ENCODE measurements around the gene TBC1D21.

Gene TBC1D21

DNA sequence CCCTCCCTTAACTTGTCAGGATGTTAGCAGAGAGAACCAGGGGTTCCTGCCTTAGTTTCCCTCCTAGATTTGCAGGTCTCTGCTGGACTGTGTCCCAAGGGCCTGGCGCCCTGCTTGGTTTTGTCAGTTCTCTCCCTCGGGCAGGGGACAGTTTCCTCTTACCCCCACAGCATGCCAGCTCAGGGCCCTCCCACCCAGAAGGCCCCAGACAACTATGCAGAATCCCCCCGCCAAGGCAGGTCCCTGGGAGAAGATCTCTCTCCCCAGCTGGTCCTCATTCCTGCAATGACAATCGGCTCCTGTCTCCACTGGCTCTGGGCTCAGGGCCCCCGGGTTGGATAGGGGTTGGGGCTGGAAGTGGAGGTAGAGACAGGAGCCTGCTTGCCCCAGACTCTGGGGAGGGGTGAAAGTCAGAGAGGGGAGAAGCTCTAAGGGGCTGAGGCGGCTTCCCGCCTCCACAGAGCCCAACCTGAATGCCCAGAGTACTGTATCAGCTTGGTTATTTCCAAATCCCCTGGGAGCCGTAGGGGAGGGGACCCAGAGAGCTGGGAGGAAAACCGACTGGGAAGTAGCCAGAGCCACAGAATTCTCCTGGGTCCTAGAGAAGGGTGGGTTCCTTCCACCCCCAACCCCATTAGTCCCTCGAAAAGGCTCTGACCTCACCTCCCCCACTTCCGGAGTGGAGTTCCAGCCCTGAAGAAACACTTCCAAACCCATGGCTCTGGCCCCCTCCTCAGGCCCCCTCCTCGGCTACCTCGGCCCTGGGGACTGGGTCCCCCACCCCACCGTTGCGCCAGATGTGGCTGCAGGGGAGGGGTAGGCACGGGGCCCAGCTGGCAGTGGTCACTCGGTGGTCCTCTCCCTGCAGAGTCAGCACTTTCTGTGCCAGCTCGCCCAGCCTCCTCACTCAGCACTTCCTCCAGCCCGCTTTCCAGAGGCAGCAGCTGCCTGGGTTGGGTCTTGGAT lies 49.1 kb downstream of the TBC1D21 start (continued):
- TF ChIP-seq, protein P1, sequence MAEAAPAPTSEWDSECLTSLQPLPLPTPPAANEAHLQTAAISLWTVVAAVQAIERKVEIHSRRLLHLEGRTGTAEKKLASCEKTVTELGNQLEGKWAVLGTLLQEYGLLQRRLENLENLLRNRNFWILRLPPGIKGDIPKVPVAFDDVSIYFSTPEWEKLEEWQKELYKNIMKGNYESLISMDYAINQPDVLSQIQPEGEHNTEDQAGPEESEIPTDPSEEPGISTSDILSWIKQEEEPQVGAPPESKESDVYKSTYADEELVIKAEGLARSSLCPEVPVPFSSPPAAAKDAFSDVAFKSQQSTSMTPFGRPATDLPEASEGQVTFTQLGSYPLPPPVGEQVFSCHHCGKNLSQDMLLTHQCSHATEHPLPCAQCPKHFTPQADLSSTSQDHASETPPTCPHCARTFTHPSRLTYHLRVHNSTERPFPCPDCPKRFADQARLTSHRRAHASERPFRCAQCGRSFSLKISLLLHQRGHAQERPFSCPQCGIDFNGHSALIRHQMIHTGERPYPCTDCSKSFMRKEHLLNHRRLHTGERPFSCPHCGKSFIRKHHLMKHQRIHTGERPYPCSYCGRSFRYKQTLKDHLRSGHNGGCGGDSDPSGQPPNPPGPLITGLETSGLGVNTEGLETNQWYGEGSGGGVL (tag by site-specific recombination; IDR thresholded peaks at IDR 0.05): peak; percentile 77
- TF ChIP-seq OSR2 (tag by site-specific recombination; IDR thresholded peaks at IDR 0.05) (peak; percentile 24; the same call in 1 of the 2 replicates), ZNF324 (tag by site-specific recombination; IDR thresholded peaks at IDR 0.05) (peak; percentile 61; the same call in 1 of the 2 replicates), ZBTB20 (tag by site-specific recombination; IDR thresholded peaks at IDR 0.05) (0 out of 2 replicates have a peak, but pooled peaks have one; percentile 37), ZIC2 (tag by site-specific recombination; IDR thresholded peaks at IDR 0.05) (0 out of 2 replicates have a peak, but pooled peaks have one; percentile 8), SP7 (tag by site-specific recombination; IDR thresholded peaks at IDR 0.05) (peak; percentile 14), KLF8 (tag by site-specific recombination; IDR thresholded peaks at IDR 0.05) (peak; percentile 66), ZBTB8A (tag by site-specific recombination; IDR thresholded peaks at IDR 0.05) (peak; percentile 48), IKZF3 (tag by site-specific recombination; IDR thresholded peaks at IDR 0.05) (peak; percentile 66; the same call in 1 of the 2 replicates), ZNF394 (tag by site-specific recombination; IDR thresholded peaks at IDR 0.05; ENCODE audit: borderline replicate concordance) (0 out of 2 replicates have a peak, but pooled peaks have one; percentile 49), ZNF629 (tag by site-specific recombination; IDR thresholded peaks at IDR 0.05) (0 out of 2 replicates have a peak, but pooled peaks have one; percentile 22), WT1 (tag by site-specific recombination; IDR thresholded peaks at IDR 0.05) (peak; percentile 84)
- TF ChIP-seq, protein P2, sequence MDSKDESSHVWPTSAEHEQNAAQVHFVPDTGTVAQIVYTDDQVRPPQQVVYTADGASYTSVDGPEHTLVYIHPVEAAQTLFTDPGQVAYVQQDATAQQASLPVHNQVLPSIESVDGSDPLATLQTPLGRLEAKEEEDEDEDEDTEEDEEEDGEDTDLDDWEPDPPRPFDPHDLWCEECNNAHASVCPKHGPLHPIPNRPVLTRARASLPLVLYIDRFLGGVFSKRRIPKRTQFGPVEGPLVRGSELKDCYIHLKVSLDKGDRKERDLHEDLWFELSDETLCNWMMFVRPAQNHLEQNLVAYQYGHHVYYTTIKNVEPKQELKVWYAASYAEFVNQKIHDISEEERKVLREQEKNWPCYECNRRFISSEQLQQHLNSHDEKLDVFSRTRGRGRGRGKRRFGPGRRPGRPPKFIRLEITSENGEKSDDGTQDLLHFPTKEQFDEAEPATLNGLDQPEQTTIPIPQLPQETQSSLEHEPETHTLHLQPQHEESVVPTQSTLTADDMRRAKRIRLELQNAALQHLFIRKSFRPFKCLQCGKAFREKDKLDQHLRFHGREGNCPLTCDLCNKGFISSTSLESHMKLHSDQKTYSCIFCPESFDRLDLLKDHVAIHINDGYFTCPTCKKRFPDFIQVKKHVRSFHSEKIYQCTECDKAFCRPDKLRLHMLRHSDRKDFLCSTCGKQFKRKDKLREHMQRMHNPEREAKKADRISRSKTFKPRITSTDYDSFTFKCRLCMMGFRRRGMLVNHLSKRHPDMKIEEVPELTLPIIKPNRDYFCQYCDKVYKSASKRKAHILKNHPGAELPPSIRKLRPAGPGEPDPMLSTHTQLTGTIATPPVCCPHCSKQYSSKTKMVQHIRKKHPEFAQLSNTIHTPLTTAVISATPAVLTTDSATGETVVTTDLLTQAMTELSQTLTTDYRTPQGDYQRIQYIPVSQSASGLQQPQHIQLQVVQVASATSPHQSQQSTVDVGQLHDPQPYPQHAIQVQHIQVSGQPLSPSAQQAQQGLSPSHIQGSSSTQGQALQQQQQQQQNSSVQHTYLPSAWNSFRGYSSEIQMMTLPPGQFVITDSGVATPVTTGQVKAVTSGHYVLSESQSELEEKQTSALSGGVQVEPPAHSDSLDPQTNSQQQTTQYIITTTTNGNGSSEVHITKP (tag by site-specific recombination; IDR thresholded peaks at IDR 0.05): peak; percentile 25; the same call in 1 of the 2 replicates
- TF ChIP-seq, protein P3, sequence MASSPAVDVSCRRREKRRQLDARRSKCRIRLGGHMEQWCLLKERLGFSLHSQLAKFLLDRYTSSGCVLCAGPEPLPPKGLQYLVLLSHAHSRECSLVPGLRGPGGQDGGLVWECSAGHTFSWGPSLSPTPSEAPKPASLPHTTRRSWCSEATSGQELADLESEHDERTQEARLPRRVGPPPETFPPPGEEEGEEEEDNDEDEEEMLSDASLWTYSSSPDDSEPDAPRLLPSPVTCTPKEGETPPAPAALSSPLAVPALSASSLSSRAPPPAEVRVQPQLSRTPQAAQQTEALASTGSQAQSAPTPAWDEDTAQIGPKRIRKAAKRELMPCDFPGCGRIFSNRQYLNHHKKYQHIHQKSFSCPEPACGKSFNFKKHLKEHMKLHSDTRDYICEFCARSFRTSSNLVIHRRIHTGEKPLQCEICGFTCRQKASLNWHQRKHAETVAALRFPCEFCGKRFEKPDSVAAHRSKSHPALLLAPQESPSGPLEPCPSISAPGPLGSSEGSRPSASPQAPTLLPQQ (tag by site-specific recombination; IDR thresholded peaks at IDR 0.05): 0 out of 2 replicates have a peak, but pooled peaks have one; percentile 25
- TF ChIP-seq, protein P4, sequence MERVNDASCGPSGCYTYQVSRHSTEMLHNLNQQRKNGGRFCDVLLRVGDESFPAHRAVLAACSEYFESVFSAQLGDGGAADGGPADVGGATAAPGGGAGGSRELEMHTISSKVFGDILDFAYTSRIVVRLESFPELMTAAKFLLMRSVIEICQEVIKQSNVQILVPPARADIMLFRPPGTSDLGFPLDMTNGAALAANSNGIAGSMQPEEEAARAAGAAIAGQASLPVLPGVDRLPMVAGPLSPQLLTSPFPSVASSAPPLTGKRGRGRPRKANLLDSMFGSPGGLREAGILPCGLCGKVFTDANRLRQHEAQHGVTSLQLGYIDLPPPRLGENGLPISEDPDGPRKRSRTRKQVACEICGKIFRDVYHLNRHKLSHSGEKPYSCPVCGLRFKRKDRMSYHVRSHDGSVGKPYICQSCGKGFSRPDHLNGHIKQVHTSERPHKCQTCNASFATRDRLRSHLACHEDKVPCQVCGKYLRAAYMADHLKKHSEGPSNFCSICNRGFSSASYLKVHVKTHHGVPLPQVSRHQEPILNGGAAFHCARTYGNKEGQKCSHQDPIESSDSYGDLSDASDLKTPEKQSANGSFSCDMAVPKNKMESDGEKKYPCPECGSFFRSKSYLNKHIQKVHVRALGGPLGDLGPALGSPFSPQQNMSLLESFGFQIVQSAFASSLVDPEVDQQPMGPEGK (tag by site-specific recombination; IDR thresholded peaks at IDR 0.05): peak; percentile 78
- TF ChIP-seq, protein P5, sequence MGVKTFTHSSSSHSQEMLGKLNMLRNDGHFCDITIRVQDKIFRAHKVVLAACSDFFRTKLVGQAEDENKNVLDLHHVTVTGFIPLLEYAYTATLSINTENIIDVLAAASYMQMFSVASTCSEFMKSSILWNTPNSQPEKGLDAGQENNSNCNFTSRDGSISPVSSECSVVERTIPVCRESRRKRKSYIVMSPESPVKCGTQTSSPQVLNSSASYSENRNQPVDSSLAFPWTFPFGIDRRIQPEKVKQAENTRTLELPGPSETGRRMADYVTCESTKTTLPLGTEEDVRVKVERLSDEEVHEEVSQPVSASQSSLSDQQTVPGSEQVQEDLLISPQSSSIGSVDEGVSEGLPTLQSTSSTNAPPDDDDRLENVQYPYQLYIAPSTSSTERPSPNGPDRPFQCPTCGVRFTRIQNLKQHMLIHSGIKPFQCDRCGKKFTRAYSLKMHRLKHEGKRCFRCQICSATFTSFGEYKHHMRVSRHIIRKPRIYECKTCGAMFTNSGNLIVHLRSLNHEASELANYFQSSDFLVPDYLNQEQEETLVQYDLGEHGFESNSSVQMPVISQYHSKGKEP (tag by site-specific recombination; IDR thresholded peaks at IDR 0.05): peak; percentile 32; the same call in 1 of the 2 replicates
- TF ChIP-seq, protein P6, sequence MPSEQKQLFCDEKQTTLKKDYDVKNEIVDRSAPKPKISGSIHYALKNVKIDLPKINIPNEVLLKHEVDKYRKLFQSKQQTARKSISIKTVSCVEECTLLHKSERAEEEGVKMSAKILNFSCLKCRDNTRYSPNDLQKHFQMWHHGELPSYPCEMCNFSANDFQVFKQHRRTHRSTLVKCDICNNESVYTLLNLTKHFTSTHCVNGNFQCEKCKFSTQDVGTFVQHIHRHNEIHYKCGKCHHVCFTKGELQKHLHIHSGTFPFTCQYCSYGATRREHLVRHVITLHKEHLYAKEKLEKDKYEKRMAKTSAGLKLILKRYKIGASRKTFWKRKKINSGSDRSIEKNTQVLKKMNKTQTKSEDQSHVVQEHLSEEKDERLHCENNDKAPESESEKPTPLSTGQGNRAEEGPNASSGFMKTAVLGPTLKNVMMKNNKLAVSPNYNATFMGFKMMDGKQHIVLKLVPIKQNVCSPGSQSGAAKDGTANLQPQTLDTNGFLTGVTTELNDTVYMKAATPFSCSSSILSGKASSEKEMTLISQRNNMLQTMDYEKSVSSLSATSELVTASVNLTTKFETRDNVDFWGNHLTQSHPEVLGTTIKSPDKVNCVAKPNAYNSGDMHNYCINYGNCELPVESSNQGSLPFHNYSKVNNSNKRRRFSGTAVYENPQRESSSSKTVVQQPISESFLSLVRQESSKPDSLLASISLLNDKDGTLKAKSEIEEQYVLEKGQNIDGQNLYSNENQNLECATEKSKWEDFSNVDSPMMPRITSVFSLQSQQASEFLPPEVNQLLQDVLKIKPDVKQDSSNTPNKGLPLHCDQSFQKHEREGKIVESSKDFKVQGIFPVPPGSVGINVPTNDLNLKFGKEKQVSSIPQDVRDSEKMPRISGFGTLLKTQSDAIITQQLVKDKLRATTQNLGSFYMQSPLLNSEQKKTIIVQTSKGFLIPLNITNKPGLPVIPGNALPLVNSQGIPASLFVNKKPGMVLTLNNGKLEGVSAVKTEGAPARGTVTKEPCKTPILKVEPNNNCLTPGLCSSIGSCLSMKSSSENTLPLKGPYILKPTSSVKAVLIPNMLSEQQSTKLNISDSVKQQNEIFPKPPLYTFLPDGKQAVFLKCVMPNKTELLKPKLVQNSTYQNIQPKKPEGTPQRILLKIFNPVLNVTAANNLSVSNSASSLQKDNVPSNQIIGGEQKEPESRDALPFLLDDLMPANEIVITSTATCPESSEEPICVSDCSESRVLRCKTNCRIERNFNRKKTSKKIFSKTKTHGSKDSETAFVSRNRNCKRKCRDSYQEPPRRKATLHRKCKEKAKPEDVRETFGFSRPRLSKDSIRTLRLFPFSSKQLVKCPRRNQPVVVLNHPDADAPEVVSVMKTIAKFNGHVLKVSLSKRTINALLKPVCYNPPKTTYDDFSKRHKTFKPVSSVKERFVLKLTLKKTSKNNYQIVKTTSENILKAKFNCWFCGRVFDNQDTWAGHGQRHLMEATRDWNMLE (tag by site-specific recombination; conservative IDR thresholded peaks at IDR 0.05; ENCODE audit: low read depth): 0 out of 2 replicates have a peak, but pooled peaks have one; percentile 18
- TF ChIP-seq, protein P7, sequence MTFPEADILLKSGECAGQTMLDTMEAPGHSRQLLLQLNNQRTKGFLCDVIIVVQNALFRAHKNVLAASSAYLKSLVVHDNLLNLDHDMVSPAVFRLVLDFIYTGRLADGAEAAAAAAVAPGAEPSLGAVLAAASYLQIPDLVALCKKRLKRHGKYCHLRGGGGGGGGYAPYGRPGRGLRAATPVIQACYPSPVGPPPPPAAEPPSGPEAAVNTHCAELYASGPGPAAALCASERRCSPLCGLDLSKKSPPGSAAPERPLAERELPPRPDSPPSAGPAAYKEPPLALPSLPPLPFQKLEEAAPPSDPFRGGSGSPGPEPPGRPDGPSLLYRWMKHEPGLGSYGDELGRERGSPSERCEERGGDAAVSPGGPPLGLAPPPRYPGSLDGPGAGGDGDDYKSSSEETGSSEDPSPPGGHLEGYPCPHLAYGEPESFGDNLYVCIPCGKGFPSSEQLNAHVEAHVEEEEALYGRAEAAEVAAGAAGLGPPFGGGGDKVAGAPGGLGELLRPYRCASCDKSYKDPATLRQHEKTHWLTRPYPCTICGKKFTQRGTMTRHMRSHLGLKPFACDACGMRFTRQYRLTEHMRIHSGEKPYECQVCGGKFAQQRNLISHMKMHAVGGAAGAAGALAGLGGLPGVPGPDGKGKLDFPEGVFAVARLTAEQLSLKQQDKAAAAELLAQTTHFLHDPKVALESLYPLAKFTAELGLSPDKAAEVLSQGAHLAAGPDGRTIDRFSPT (tag by site-specific recombination; IDR thresholded peaks at IDR 0.05): no peak

All from HEK293 (cell line).